ENCODE results near the gene LASP1NB.

Gene LASP1NB

DNA sequence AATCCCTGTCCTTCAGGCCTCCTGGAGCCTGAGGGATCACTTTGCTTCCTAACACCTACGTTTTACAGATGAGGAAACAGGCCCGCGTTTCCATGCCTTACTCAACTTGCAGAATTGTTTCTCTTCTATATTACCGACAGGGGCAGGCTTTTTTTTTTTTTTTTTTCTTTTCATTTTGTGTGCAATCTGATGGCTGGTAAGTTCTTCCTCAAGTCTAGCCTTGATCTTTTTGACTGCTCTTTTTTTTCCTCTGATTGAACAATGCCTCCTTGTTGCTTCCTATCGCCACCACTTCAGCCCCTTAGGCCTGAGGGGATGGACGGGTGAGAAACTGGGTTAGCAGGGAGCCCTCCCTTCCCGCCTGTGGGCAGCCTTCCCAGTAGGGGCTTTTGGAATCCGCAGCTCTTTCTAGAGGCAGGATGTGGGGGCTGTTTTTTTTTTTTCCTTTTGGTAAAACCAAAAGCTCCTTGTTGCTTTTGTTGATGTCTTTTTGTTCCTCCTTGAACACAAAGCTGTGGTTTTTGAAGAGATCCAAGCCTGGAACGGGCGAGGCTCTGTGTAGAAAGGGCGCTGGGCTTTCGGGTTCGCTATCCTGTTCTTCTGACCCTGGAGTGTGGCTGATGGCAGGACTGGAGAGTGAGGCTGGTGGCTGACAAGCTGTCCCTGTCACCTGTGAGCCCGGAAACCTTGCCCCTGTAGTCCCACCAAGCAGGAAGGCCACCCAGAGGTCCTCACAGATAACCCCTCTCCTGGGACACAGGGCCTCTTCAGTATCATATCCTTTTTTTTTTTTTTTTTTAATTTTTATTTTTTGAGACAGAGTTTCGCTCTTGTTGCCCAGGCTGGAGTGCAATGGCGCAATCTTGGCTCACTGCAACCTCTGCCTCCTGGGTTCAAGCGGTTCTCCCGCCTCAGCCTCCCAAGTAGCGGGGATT is 41.6 kb upstream of the LASP1NB start:
- Histone ChIP-seq H2BK5ac (ENCODE audit: low read depth, low read length, poor library complexity, severe bottlenecking) (peak overlapping the region; percentile 28), H3K4ac (ENCODE audit: low read depth, low read length) (peak overlapping the region; percentile 31; the same call in 1 of the 2 replicates), H4K5ac (ENCODE audit: low read depth, low read length) (peak overlapping the region; percentile 30; the same call in 1 of the 2 replicates), H3K9ac (ENCODE audit: low read depth, low read length) (peak overlapping the region; percentile 42; the same call in 1 of the 2 replicates), H3K4me2 (ENCODE audit: low read depth, low read length) (peak overlapping the region; percentile 15; the same call in 1 of the 2 replicates), H2BK20ac (ENCODE audit: low read depth, low read length) (no peak overlapping the region), H4K20me1 (ENCODE audit: insufficient read depth, low read length) (peaks cover 100% of the 10 kb centered on the region), H3K9me3 (ENCODE audit: control insufficient read depth, insufficient read depth, low read length) (no peaks in the 10 kb centered on the region), H3K14ac (replicated peaks; ENCODE audit: low read depth, low read length) (peak overlapping the region; percentile 51), H3K4me3 (ENCODE audit: insufficient read depth, low read depth, low read length) (no peak overlapping the region), H4K91ac (ENCODE audit: insufficient read depth, low read depth, low read length) (peak overlapping the region; percentile 9; the same call in 1 of the 2 replicates), H4K8ac (ENCODE audit: low read depth in 2 of 2, low read length in 2 of 2) (peak overlapping the region in 1 of 2 experiments; percentile 66; a peak in 1 of 4 replicates), H2AFZ (replicated peaks; ENCODE audit: low read length, poor library complexity) (no peak overlapping the region), H3K79me1 (ENCODE audit: low read depth in 1 of 2, low read length in 2 of 2) (peaks cover 0 to 89% of the 10 kb centered on the region in 2 experiments; a peak in 2 of 4 replicates), H3K27ac (ENCODE audit: insufficient read depth, low read length) (peak overlapping the region; percentile 41; the same call in 1 of the 2 replicates), H3K27me3 (ENCODE audit: control insufficient read depth, insufficient read depth, low read length) (no peaks in the 10 kb centered on the region), H3K23ac (ENCODE audit: low read depth, low read length) (peak overlapping the region; percentile 91; the same call in 1 of the 2 replicates), H2BK120ac (ENCODE audit: low read depth, low read length) (no peak overlapping the region), H3K9me1 (ENCODE audit: insufficient read depth, low read length) (peaks cover 54% of the 10 kb centered on the region), H3K56ac (ENCODE audit: extremely low read depth, insufficient read depth, low read length) (no peak overlapping the region), H2AK5ac (ENCODE audit: low read depth, low read length) (peak overlapping the region; percentile 35), H3K4me1 (ENCODE audit: control insufficient read depth, insufficient read depth, low read length) (peaks cover 53% of the 10 kb centered on the region), H2BK15ac (ENCODE audit: low read depth, low read length) (no peak overlapping the region; the same call in 2 of the 3 replicates), H3K36me3 (ENCODE audit: control insufficient read depth, insufficient read depth, low read length) (peaks cover 75% of the 10 kb centered on the region), H3K18ac (ENCODE audit: low read depth, low read length) (no peak overlapping the region), H2AK9ac (replicated peaks; ENCODE audit: low read depth, low read length, poor library complexity) (peak overlapping the region; percentile 68)
- dilution Hi-C loops (cut with HindIII; ENCODE audit: low sequenced_read_pairs, unreplicated experiment), result no loop called here
- no CpG with 5 or more reads among the region's 19 CpGs for WGBS, 2 experiments (ENCODE audit: extremely low coverage in 2 of 2, insufficient read length in 1 of 2)
- DNase-seq (no peak), ATAC-seq (ENCODE audit: low read depth) (no peak)
- ChIA-PET CTCF (no interaction called here), POLR2A (ENCODE audit: unreplicated experiment) (no interaction called here)
- intact Hi-C loops (cut with micrococcal nuclease), result loop anchor here (2.0 kb wide), 1 partner anchor 15 kb away; no protein-coding TSS in a partner anchor
- BruUV-seq (replicated peaks), result no TSS peak
- in situ Hi-C loops (cut with MboI; ENCODE audit: low sequenced_read_pairs), result no loop called here
- TF ChIP-seq POLR2A (IDR thresholded peaks at IDR 0.05; ENCODE audit: low read depth, low read length) (no peak), BHLHE40 (IDR thresholded peaks at IDR 0.05; ENCODE audit: low read depth, low read length) (no peak), MAZ (IDR thresholded peaks at IDR 0.05; ENCODE audit: borderline replicate concordance, low read depth, low read length) (no peak), NFE2L2 (IDR thresholded peaks at IDR 0.05; ENCODE audit: low read depth, low read length) (no peak), SMC3 (IDR thresholded peaks at IDR 0.05; ENCODE audit: low read depth, low read length) (no peak), MXI1 (IDR thresholded peaks at IDR 0.05; ENCODE audit: borderline replicate concordance, low read depth, low read length) (no peak), MAFK (IDR thresholded peaks at IDR 0.05; ENCODE audit: low read depth, low read length) (no peak), RFX5 (IDR thresholded peaks at IDR 0.05; ENCODE audit: low read depth, low read length) (no peak), CEBPB (IDR thresholded peaks at IDR 0.05; ENCODE audit: low read depth, low read length) (no peak), RCOR1 (IDR thresholded peaks at IDR 0.05; ENCODE audit: insufficient replicate concordance, low read length) (no peak)
- TF ChIP-seq, protein P1, sequence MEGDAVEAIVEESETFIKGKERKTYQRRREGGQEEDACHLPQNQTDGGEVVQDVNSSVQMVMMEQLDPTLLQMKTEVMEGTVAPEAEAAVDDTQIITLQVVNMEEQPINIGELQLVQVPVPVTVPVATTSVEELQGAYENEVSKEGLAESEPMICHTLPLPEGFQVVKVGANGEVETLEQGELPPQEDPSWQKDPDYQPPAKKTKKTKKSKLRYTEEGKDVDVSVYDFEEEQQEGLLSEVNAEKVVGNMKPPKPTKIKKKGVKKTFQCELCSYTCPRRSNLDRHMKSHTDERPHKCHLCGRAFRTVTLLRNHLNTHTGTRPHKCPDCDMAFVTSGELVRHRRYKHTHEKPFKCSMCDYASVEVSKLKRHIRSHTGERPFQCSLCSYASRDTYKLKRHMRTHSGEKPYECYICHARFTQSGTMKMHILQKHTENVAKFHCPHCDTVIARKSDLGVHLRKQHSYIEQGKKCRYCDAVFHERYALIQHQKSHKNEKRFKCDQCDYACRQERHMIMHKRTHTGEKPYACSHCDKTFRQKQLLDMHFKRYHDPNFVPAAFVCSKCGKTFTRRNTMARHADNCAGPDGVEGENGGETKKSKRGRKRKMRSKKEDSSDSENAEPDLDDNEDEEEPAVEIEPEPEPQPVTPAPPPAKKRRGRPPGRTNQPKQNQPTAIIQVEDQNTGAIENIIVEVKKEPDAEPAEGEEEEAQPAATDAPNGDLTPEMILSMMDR (conservative IDR thresholded peaks at IDR 0.05; ENCODE audit: low read depth, low read length), result no peak
- TF ChIP-seq, protein P2, sequence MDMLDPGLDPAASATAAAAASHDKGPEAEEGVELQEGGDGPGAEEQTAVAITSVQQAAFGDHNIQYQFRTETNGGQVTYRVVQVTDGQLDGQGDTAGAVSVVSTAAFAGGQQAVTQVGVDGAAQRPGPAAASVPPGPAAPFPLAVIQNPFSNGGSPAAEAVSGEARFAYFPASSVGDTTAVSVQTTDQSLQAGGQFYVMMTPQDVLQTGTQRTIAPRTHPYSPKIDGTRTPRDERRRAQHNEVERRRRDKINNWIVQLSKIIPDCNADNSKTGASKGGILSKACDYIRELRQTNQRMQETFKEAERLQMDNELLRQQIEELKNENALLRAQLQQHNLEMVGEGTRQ (IDR thresholded peaks at IDR 0.05; ENCODE audit: low read depth, low read length), result no peak
- TF ChIP-seq, protein P3, sequence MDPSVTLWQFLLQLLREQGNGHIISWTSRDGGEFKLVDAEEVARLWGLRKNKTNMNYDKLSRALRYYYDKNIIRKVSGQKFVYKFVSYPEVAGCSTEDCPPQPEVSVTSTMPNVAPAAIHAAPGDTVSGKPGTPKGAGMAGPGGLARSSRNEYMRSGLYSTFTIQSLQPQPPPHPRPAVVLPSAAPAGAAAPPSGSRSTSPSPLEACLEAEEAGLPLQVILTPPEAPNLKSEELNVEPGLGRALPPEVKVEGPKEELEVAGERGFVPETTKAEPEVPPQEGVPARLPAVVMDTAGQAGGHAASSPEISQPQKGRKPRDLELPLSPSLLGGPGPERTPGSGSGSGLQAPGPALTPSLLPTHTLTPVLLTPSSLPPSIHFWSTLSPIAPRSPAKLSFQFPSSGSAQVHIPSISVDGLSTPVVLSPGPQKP (IDR thresholded peaks at IDR 0.05; ENCODE audit: borderline replicate concordance, low read depth, low read length), result no peak

Measured in IMR-90 (cell line).